ENCODE results near the gene PRKG1. TPM values are rescaled to one million over a fixed set of nuclear protein-coding genes. Genes with fewer than 3 reads are reported as not detected.

Gene PRKG1
- total and polyA plus RNA-seq, 2 experiments from 2014 or later, result 18.2 to 21.1 TPM

DNA sequence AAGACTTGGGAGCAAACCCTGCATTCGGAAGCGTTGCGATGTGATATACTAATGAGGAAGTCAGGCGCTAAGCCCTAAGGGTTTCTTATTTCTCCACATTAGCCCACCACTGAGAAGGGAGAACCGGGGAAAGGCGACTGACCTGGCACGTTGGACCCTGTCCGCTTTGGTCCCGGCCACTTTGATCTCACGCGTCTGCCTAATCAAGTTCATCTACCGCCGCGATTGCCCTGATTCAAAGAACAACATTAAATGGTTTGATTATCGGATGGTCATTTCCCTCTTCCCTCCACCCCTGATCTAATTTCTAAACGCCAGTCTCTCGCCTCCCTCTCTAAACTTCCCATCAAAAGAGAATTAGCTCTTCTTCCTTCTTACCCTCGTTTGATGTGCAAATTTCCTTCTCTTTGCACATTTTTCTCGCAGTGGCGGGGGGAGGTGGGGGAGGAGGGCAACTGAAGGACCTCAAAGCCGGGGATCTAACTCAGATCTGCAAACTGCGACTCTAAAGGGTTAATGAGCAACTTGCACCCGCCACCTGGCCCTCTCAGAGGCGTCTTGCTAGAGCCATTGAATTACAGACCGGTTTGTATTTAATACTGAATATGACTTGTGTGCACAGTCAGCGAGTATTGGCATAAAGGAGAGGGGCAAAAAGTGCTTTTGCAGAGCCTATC, 1239.1 kb downstream of the PRKG1 start:
- no peak for TF ChIP-seq ZNF462 (CRISPR knock-in tag; IDR thresholded peaks at IDR 0.05)
- TF ChIP-seq ZNF331 (CRISPR knock-in tag; IDR thresholded peaks at IDR 0.05; ENCODE audit: low read depth), result no peak
- no peak for TF ChIP-seq POLR2AphosphoS5 (IDR thresholded peaks at IDR 0.05; ENCODE audit: low read depth)
- no peak for TF ChIP-seq EZH2 (IDR thresholded peaks at IDR 0.05; ENCODE audit: low read depth, unreplicated experiment)
- TF ChIP-seq REST (IDR thresholded peaks at IDR 0.05; ENCODE audit: unreplicated experiment), result no peak
- no peak for TF ChIP-seq JUNB (IDR thresholded peaks at IDR 0.05; ENCODE audit: unreplicated experiment)
- TF ChIP-seq STAT1 (IDR thresholded peaks at IDR 0.05; ENCODE audit: unreplicated experiment), result no peak
- no peak for TF ChIP-seq NANOG (IDR thresholded peaks at IDR 0.05; ENCODE audit: borderline replicate concordance)
- TF ChIP-seq EZH2phosphoT487 (IDR thresholded peaks at IDR 0.05; ENCODE audit: unreplicated experiment), result no peak
- TF ChIP-seq CTCF (conservative IDR thresholded peaks at IDR 0.05; ENCODE audit: low read depth in 2 of 2), result no peak
- TF ChIP-seq, protein P1, sequence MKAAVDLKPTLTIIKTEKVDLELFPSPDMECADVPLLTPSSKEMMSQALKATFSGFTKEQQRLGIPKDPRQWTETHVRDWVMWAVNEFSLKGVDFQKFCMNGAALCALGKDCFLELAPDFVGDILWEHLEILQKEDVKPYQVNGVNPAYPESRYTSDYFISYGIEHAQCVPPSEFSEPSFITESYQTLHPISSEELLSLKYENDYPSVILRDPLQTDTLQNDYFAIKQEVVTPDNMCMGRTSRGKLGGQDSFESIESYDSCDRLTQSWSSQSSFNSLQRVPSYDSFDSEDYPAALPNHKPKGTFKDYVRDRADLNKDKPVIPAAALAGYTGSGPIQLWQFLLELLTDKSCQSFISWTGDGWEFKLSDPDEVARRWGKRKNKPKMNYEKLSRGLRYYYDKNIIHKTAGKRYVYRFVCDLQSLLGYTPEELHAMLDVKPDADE (IDR thresholded peaks at IDR 0.05), result no peak
- TF ChIP-seq ZNF114 (CRISPR knock-in tag; IDR thresholded peaks at IDR 0.05), result no peak
- TF ChIP-seq CREB1 (CRISPR knock-in tag; IDR thresholded peaks at IDR 0.05; ENCODE audit: low read depth), result no peak
- H3K27ac ChIP-seq (ENCODE audit: low read depth), result no peak overlapping the region
- peak; percentile 10 for ATAC-seq
- H3K9me2 ChIP-seq (ENCODE audit: insufficient read depth), result no peaks in the 10 kb centered on the region
- H4K20me1 ChIP-seq (replicated peaks; ENCODE audit: insufficient read depth), result peaks cover 12% of the 10 kb centered on the region; the same call in 1 of the 2 replicates
- H3K36me3 ChIP-seq (ENCODE audit: insufficient read depth), result no peaks in the 10 kb centered on the region
- no peaks in the 10 kb centered on the region for H3F3A ChIP-seq (replicated peaks; ENCODE audit: low read depth)
- H3K4me3 Mint-ChIP-seq, result peak overlapping the region; percentile 72
- H2AFZ ChIP-seq, result peak overlapping the region; percentile 91
- peak overlapping the region; percentile 65 for H3K4me3 ChIP-seq
- H3K4me1 ChIP-seq (ENCODE audit: insufficient read depth), result peaks cover 8% of the 10 kb centered on the region; the same call in 1 of the 2 replicates
- H3K27me3 Mint-ChIP-seq (ENCODE audit: insufficient read depth, low read depth, poor library complexity), result peaks cover 77% of the 10 kb centered on the region
- H3K79me2 ChIP-seq (replicated peaks; ENCODE audit: insufficient read depth), result no peaks in the 10 kb centered on the region
- H3K27me3 ChIP-seq (ENCODE audit: insufficient read depth), result peaks cover 97% of the 10 kb centered on the region
- peak; percentile 69 for DNase-seq (ENCODE audit: low spot score)
- no peaks in the 10 kb centered on the region for H3K9me3 Mint-ChIP-seq
- H3K4me2 ChIP-seq, result peak overlapping the region; percentile 89
- no peaks in the 10 kb centered on the region for H3K36me3 Mint-ChIP-seq (ENCODE audit: low read depth)
- no peak overlapping the region for H3K27ac Mint-ChIP-seq
- peaks cover 13% of the 10 kb centered on the region for H3K4me1 Mint-ChIP-seq

Measured in GM23338 (cell line).